Iris pigment epithelial cell (primary cell): ENCODE measurements around the gene UGT3A1.

Experiments
- DNase-seq: peaks from one replicate; pipeline ENCODE4 v3.0.0-alpha.2; 2011; ENCODE audit warnings: low read depth

Gene UGT3A1

GRCh38 chr5:35904443-35905132 lies 86.6 kb downstream of the UGT3A1 start:
- no peak for DNase-seq

- no peak for DNase-seq
These were observed 87.5 kb downstream of the UGT3A1 start for GRCh38 chr5:35903631-35904203.

- peak; percentile 67 for DNase-seq
These were observed 89.0 kb downstream of the UGT3A1 start for GRCh38 chr5:35902046-35902672.
